WI38 (cell line): ENCODE data around the gene DGKD.
"Not testable (repeated sequence)": the region's sequence is repeated elsewhere in the genome, so short reads cannot be mapped to it uniquely, and the experiment has no call there.

Source experiments
- H3K4me3 ChIP-seq: 2 replicates; pipeline ENCODE4 v1.5.1; 2011; ENCODE audit warnings: low read depth, mild to moderate bottlenecking, control low read depth, low read length
- CTCF ChIP-seq: IDR thresholded peaks from 2 replicates; pipeline ENCODE4 v1.5.1; 2012; ENCODE audit warnings: low read depth, mild to moderate bottlenecking, control low read depth, low read length

Gene DGKD

GRCh38 chr2:233328922-233329321 lies 25.4 kb upstream of the DGKD start:
- TF ChIP-seq CTCF: no peak
- no peak overlapping the region for H3K4me3 ChIP-seq

GRCh38 chr2:233329489-233330135 lies 24.7 kb upstream of the DGKD start:
- H3K4me3 ChIP-seq: no peak overlapping the region
- no peak for TF ChIP-seq CTCF

- H3K4me3 ChIP-seq: no peak overlapping the region
- TF ChIP-seq CTCF: no peak
Observed at GRCh38 chr2:233331536-233331935, 22.8 kb upstream of the DGKD start.

GRCh38 chr2:233332125-233332524 lies 22.2 kb upstream of the DGKD start:
- no peak for TF ChIP-seq CTCF
- H3K4me3 ChIP-seq: no peak overlapping the region

GRCh38 chr2:233334915-233335314 lies 19.4 kb upstream of the DGKD start:
- H3K4me3 ChIP-seq: no peak overlapping the region
- no peak for TF ChIP-seq CTCF

GRCh38 chr2:233336091-233336490 lies 18.2 kb upstream of the DGKD start:
- not testable (repeated sequence) for H3K4me3 ChIP-seq

GRCh38 chr2:233336541-233336940 lies 17.8 kb upstream of the DGKD start:
- H3K4me3 ChIP-seq: no peak overlapping the region
- TF ChIP-seq CTCF: no peak

GRCh38 chr2:233338046-233338445 lies 16.2 kb upstream of the DGKD start:
- no peak overlapping the region for H3K4me3 ChIP-seq
- TF ChIP-seq CTCF: no peak
